ENCODE results near the gene PELI2.

DNA sequence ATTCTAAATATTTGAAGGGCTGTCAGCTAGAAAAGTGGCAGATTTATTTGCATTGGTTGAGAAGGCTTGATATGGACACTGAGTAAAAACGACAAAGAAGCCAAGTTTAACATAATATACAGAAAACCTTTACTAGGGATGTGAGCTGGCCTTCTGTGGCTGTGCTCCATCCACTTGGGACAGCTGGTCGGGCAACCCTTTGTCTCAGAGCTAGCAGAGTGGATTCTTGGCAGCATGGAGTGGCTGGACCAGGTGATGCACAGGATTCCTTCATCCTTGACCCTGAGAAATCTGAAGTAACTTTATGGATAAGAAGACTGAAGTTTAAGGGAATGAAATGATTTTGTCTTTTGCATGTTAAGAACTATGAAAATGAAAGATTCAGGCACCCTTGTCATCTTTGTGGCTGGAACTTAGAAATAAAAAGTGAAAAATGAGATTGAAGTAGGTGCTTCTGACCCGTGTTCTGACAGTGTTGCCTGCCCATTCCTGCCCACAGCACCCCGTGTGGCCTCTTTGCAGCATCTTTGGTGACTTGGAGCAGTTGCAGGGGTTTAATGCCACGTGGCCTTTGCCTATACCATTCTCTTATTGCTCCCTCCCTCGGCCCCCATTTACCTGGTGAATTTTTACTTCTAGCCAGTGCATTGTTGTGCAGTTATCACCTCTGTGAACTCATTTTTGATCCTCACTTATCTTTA lies 32.6 kb downstream of the PELI2 start:
- TF ChIP-seq, protein P1, sequence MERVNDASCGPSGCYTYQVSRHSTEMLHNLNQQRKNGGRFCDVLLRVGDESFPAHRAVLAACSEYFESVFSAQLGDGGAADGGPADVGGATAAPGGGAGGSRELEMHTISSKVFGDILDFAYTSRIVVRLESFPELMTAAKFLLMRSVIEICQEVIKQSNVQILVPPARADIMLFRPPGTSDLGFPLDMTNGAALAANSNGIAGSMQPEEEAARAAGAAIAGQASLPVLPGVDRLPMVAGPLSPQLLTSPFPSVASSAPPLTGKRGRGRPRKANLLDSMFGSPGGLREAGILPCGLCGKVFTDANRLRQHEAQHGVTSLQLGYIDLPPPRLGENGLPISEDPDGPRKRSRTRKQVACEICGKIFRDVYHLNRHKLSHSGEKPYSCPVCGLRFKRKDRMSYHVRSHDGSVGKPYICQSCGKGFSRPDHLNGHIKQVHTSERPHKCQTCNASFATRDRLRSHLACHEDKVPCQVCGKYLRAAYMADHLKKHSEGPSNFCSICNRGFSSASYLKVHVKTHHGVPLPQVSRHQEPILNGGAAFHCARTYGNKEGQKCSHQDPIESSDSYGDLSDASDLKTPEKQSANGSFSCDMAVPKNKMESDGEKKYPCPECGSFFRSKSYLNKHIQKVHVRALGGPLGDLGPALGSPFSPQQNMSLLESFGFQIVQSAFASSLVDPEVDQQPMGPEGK (CRISPR knock-in tag; IDR thresholded peaks at IDR 0.05; ENCODE audit: borderline replicate concordance): no peak
- TF ChIP-seq, protein P2, sequence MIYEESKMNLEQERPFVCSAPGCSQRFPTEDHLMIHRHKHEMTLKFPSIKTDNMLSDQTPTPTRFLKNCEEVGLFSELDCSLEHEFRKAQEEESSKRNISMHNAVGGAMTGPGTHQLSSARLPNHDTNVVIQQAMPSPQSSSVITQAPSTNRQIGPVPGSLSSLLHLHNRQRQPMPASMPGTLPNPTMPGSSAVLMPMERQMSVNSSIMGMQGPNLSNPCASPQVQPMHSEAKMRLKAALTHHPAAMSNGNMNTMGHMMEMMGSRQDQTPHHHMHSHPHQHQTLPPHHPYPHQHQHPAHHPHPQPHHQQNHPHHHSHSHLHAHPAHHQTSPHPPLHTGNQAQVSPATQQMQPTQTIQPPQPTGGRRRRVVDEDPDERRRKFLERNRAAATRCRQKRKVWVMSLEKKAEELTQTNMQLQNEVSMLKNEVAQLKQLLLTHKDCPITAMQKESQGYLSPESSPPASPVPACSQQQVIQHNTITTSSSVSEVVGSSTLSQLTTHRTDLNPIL (CRISPR knock-in tag; IDR thresholded peaks at IDR 0.05; ENCODE audit: low read depth): no peak
- TF ChIP-seq OSR1 (CRISPR knock-in tag; IDR thresholded peaks at IDR 0.05) (no peak), RARB (CRISPR knock-in tag; IDR thresholded peaks at IDR 0.05) (no peak), ARNTL (CRISPR knock-in tag; IDR thresholded peaks at IDR 0.05; ENCODE audit: borderline replicate concordance, low read depth) (no peak), ZNF70 (CRISPR knock-in tag; IDR thresholded peaks at IDR 0.05) (no peak), ESRRG (CRISPR knock-in tag; IDR thresholded peaks at IDR 0.05) (no peak), ZFP30 (CRISPR knock-in tag; IDR thresholded peaks at IDR 0.05) (no peak), ZFP3 (CRISPR knock-in tag; IDR thresholded peaks at IDR 0.05) (no peak), POU6F1 (CRISPR knock-in tag; IDR thresholded peaks at IDR 0.05; ENCODE audit: borderline replicate concordance, low read depth) (no peak)

Data from SK-N-SH treated with all-trans-retinoic acid at 6 μM for 48 hours (cell line).